Endothelial cell of coronary artery (primary cell): ENCODE measurements around the gene GNPTAB. TPM values are rescaled to one million over a fixed set of nuclear protein-coding genes. Genes with fewer than 3 reads are reported as not detected.

Source experiments
- total RNA-seq: library from RNA; depleted of rRNA; stranded (reverse); fragments of >200 nt; gene quantifications from 2 replicates; pipeline ENCODE4 v1.2.3, GENCODE V29; 2014

The GNPTAB gene
- total RNA-seq = 25.6 and 30.5 TPM in 2 replicates

GRCh38 chr12:101830367-101831325 is at the start of gene GNPTAB:
TSS of gene GNPTAB (minus strand) at chr12:101830959. CDS start at chr12:101830675, 284 bp downstream.

GRCh38 chr12:101876861-101877805 is 46.4 kb upstream of the GNPTAB start, which contains the start of gene DRAM1:
TSS of gene DRAM1 (plus strand) at chr12:101877580. CDS start at chr12:101877790, 210 bp downstream.

GRCh38 chr12:101738920-101739665 is 91.7 kb downstream of the GNPTAB start, which contains the start of gene SYCP3:
TSS of gene SYCP3 (minus strand) at chr12:101739462. CDS start at chr12:101737935, 1,527 bp downstream.

GRCh38 chr12:101697197-101697929 is 133.4 kb downstream of the GNPTAB start, which contains the start of gene CHPT1:
TSS of gene CHPT1 (plus strand) at chr12:101697640. CDS start at chr12:101697862, 222 bp downstream.

Other genes with a start within 250 kb of the GNPTAB start
- gene MYBPC1, start 236.0 kb downstream of the GNPTAB start, total RNA-seq = not detected in 2 replicates
- gene CHPT1, start 133.3 kb downstream of the GNPTAB start, total RNA-seq = 22.0 and 26.8 TPM in 2 replicates
- gene SYCP3, start 91.5 kb downstream of the GNPTAB start, total RNA-seq = 0.09 and 0.19 TPM in 2 replicates
- gene DRAM1, start 46.6 kb upstream of the GNPTAB start, total RNA-seq = 18.4 and 27.4 TPM in 2 replicates
- gene WASHC3, start 231.0 kb upstream of the GNPTAB start, total RNA-seq = 41.0 and 44.2 TPM in 2 replicates